ENCODE results near the gene CSMD2.
"Not testable (repeated sequence)": the region's sequence is repeated elsewhere in the genome, so short reads cannot be mapped to it uniquely, and the experiment has no call there.

CSMD2 gene

DNA sequence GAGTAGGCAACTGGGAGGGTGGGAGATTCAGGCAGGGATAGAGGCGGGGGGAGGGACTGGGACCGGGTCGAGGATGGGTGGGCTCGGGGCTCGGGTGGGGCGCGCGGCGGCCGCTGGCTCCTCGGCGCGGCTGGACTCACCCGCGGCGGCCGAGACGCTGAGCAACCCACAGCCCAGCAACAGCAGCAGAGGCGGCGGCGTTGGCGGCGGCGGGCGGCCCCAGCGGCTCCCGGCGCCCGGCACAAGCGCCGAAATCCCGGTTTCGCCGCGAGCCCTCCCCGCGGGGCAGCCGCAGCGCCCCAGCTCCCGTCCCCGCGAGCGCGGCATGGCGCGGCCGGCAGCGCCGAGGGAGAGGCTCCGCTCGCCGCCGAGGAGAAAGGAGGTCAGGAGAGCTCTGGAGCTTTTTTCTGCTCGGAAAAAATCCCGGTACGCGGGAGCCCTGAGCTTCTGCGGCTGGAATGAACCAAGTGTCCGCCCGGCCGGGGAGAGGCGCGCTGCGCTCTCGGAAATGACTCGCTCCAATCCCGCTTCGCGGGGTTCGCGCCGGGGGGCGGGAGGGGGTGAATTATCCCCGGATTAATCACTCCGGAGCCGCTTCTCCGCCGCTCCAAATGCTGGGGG is at the start of gene CSMD2:
CSMD2 (minus strand) TSS at position 460 of the 621 bp plus-strand sequence; CDS start at position 327, 133 bp downstream.
- DNase-seq: no peak

DNA sequence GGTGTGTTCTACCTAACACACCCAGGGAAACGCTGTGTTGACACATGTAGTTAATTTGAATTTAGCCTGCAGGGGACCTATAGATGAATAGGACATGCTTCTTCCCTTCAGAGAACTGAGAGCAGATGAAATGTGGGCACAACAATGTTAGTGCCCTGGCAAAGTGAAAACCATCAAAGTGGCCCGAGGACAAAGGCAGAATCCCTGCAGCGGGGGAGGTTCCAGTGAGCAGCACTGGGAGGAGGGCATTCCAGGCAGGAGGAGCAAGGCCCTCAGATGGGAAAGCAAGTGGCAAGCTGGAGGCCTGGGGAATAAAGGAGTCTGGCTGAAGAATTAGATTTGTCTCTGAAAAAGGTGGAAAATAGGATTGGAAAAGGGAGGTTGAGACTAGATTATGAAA is 48.9 kb upstream of the CSMD2 start:
- no peak for DNase-seq

DNA sequence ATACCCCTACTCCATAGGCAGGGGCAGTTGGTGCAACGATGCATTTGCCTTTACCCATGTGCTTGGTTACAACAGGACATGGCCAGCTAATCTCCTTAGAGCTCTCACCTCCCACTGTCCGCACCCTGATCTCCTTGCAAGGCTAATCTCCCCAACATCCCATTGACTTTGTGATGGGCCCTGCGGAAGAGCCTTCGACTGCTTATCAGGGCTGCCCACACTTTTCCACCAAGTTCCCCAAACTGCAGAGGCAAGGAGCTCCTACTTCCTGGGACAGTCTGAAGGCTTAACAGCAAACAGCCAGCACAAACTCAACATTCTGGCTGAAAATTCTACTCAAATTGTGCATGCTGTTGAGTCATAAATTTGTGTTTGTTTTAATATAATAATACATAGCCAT is 47.6 kb upstream of the CSMD2 start:
- no peak for DNase-seq

DNA sequence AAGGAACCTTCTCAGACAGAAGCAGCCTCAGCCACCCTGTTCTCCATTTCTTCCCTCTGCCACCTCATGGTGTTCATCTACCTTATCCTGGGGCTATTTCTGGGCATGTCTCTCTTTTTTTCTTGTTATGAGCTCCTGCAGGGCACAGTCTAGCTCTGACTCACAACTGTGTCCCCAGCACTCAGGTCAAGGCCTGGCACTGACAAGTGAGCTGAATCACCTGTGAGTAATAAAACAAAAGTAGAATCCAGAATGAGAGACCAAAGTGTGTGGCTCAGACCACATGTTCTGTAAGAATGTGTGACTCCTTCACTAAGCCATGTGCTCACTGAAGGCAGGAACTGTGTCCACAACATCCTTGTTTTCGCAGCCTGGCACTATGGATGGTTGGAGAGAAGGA is 34.9 kb upstream of the CSMD2 start:
- no peak for DNase-seq

DNA sequence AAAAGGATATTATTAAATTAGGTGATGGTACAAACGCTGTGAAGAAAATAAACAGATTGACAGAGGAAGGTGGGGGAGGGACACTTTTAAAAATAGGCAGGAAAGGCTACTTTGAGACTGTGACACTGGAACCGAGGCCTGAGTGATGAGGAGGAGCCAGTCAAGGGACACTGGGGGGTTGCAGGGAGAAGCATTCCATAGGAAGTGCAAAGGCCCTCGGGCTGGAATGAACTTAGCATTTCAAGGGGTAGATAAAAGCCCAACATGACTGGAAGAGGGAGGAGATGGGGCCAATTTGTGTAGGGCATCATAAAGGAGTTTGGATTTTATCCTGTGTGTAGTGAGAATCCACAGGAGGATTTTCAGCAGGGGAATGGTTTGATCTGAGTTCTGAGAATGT is 27.6 kb upstream of the CSMD2 start:
- DNase-seq: no peak

DNA sequence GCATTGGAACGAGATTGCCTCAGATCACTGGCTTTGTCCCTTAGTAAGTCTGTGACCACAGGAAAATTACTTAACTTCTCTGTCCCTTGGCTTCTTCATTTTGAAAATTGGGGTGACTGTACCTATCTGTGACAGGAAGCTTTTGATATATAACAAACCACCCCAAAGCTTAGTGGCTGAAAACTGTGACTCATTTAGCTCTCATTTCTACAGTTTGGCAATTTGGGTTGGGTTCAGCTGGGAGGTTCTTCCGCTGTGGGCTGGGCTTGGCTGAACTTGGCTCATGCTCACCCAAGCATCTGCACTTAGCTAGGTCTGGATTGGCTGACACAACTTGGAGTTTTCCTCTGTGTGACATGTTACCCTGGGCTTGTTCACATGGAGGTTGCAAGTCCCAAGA is 25.7 kb upstream of the CSMD2 start:
- no peak for DNase-seq

DNA sequence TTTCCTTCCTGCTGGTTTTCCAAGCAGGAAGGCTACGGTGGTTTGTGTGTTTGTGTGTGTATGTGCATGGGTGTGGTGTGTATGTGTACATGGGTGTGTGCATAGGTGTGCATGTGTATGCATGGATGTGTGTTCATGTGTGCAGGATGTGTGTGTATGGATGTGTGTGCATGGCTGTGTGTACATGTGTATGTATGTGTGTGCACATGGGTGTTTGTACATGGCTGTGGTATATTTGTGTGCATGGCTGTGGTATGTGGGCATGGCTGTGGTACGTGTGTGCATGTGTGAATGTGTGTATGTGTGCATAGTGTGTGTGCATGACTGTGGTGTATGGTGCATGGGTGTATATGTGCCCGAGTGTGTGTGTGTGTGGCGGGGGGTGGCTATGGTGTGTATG is 24.0 kb upstream of the CSMD2 start:
- no peak for DNase-seq

DNA sequence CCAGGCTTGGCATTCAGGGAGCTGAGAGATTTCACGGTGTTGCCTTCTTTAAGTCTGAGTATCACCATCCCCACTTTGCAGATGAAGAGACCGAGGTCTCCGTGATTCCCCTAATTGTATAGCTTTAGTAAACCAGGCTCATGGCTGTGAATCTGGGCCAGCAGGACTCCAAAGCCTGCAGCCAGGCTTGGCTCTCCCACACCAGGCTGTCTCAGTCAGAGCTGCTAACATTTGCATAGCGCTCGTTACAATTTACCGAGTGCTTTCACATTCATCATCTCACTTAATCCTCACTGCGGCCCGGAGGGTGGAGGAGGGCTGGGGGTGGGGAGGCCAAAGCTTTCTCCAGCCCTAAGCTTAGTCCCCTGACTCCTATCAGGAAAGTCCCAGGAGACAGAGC is 23.4 kb upstream of the CSMD2 start:
- DNase-seq: no peak

DNA sequence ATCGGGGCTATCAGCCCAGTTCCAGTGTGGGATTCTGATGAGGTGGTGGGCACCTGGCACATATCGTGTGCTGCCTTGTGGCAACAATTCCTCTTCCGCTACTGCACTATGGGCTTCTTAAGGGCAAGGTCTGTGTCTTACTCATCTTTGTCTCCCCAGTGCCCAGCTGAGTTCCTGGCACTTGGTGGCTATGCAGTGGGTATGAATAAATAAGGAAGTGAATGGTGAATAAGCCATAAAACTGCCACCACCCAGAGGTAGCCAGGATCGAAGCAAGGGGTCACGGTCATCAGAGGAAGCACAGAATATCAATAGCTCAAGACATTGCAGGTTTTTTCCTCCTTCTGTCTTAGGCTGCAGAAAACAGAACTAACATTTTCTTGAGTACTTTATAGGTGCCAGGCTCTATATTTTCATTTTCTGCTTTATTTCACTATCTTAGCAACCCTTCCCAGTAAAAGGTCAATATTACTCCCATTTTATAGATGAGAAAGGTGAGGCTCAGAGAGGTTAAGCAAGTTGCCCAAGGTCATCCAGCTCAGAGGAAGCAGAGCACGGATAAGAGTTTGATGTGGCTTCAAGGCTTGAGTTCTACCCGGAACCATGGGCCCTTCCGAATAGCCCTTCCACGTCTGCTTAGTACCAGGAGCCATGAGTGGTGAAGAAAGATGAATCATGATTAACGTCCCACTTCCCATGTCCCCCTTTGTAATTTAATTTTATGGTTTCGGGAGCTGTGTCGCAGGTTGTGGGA is 21.9 kb upstream of the CSMD2 start:
- no peak for DNase-seq

DNA sequence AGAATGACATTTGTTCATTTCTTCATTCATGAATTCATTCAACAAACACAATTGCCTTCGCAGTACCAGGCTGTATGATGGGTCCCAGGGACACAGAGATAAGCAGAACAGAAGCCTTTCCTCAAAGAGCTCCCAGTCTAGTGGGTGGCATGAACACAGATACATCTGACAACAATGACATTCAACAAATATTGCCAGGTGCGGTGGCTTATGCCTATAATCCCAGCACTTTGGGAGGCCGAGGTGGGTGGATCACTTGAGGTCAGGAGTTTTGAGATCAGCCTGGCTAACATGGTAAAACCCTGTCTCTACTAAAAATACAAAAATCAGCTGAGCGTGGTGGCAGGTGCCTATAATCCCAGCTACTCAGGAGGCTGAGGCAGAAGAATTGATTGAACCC is 18.4 kb upstream of the CSMD2 start:
- DNase-seq: not testable (repeated sequence)

DNA sequence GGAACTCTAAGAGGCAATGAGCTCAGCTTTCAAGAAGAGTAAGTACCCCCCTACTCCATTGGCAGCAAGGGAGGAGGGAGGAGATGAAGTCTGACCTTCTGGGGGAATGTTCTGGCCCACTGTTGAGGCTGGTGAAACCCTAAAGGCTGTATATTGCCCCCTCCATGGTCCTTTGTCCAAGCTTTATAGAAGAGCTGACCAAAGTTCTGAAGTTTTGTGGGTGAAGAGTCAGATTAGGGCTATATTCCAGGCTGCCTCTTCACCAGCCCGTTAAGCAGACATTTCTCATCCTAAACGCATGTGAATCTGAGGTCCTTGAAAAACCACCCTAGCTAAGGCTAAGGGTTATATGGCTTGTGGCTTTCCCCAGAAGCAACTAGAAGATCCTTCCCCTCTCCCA is 13.0 kb upstream of the CSMD2 start:
- DNase-seq: no peak

DNA sequence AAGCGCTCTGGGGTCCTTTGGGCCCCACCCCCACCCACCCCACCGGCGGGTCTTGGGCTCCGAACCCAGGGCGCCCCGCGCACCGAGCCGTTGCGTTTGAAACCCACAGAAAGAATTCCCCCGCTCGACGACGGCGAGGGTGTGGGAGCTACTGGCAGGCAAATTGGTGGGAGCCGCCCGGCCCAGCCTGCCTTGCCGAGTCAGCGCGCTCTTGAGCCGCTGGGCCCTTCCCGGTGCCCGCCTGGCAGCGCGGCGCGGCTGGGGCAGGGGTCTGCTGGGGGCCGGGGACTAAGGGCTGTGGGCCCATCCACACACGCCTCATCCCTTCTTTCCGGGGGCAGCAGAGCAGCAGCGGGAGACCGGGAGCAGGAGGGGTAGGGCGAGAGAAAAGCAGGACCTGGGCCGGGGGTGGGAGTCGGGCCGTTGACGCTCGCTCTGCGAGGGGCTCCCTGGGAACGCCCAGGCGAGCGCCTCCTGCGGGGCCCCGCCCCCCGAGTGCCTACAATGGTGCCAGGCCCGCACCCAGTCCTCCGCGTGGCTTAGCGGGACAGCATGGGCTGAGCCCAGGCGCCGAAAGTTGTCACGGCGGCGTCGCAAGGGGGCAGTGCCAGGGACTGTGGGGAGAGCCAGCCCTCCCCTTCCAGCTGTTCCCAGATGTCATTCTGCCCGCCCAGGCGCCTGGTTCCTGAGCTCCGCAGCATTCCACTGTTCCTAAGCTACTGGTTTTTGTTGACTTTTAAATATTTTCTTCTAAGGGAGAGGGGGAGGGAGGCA is 12.0 kb upstream of the CSMD2 start, which contains the start of gene C1orf94:
C1orf94 (plus strand) TSS at position 78 of the 774 bp plus-strand sequence. CDS start 883 bp downstream, outside the sequence.
- no peak for DNase-seq

DNA sequence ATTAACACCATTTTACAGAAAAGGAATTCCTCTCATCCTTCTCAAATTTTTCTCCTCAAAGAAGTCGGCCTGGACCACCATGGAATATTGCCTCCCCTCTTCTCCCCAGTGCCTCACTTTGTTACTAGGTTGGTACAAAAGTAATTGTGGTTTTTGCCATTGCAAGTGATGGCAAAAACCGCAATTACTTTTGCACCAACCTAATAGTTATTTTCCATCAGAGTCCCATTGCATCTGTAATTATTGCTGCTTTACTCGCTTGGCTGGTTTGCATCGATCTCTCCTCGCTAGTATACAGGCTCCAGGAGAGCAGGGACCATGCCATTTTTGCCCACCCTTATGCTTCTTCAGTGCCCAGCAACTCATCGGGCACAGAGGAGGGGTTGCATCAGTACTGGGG is 10.7 kb upstream of the CSMD2 start:
- DNase-seq: no peak

DNA sequence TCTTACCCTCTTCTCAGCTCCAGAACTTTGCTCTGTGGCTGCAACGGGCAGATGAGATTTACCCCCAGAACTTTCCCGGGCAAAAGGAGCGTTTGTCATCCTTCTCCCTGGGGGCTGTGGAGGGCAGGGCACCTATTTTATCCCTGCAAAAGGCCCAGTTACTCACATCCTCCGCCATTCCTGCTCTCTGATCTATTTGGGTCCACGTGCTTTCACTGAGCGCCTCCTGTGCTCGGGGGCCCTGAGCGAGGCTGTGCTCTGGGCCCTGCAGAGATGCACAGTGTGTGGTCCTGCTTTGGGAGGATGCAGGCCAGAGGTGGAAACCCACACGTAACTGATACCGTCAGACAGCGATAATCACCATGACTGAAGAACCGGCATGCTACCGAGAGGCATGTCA is 2.4 kb upstream of the CSMD2 start:
- no peak for DNase-seq

DNA sequence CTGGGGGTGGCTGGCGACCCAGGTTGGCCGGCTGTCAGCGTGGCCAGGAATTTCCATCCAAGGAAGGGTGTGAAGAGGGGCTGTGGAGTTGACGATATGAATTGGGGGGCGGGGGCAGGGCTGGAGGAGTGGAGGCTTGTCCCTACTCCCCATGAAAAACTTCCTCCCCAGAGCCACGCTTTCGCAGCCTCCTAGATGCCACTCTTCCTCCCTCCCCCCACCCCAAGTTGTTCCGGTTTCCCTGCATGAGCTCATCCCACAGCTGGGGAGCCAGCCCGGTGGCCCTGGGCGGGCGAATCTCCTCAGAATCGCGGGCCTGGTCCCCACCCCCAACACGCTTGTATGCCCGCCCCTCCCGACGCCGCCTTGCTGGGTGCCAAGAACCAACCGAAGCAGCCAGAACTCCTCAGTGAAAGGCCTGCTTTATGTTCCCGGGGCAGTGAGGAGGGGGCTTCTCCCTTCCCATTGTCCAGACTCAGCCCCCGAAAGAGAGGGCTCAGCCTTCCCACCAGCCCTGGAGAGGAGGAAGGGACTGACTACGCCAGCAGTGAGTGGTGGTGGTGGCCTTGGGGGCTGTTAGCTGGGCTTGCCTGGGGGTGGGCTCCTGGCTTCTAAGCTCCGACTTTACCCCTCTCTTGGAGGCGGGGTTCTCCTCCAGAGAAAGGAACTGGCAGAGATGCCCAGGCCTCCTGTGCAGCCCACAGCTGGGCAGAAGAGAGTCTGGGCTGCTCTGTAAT is 1.8 kb upstream of the CSMD2 start:
- no peak for DNase-seq

DNA sequence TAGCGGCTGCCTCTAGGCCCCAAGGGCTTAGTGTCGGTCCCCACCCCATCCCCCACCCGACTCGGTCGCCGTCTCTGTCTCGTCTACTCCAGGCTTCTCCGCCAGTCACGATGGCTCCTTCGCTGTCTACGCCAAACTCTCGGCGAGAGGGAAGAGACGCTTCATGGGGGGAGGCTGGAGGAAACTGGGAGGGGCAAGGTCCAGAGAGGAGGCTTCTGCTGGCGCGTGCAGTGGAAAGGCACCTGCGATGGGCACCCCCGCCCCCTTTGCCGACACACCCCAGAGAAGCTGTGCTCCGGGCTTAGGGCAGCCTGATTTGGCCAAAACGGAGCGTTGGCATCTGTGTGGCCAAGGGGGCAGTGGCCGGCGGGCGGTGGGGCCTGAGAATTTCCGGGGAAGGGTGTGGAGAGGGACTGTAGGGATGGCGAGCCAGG is 1.2 kb upstream of the CSMD2 start:
- no peak for DNase-seq

DNA sequence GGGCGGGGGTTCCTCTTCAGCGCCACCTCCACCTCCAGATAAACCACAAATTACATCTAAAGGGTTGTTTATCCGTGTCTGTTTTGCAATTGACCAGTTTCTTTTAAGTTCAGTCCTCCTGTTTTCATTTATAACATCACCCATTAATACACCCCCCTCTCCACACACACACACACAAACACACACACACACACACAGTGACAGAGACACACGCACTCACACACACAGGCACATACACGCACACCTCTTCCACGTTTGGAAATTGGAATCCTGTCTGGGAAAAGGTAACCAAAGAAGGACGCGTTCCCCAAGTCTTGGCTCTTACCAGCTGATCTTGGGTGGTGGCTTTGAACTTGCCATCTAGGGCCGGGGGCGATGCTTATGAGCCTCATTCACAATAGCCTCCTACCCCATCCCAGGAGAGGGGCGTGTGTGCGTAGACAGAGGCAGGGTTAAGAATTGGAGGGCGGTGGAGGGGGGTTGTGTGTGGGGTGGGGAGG is 442 bp upstream of the CSMD2 start:
- DNase-seq: no peak

DNA sequence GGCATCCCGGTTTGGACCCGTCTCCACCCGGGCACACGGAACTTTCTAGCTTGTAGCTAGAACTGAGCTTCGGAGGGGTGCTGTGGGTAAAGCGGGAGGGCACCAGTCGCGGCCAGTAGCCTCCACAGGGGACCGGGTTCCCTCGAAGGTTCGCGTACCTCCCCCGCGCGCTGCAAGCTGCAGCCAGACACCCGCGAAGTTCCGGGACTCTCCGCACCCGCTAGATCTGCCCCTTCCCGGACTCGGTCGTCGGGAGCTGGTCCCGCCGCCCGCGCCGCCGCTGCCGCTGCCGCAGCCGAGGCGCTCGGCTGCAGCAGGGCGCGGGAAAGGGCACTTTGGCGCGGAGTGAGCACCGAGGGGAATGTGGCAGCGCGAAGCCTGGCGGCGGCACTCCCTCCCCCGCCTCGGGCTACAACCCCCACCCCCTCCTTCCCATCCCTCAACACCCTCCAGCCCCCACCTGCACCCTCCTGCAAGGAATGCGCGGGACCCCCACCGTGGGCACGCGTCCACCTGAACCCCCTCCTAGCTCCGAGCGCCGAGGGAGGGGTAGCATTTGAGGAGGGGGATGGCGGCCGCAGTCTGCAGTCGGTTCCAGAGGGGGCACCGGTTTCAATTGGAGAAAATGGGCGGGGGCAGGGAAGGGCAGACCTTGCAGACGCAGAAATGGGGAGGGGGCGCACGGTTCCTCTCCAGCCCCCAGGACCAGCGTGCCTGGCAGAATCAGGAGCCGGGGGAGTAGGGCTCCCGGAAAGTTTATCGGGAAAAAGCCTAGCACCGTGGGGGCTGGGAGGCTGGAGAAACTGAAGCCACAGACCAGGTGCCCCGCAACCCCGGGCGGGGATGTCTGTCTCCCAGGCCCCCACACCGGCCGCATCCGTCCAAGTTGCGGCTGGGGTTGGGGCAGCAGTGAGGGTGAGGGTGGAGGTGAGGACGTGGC is 968 bp downstream of the CSMD2 start:
- DNase-seq: no peak

DNA sequence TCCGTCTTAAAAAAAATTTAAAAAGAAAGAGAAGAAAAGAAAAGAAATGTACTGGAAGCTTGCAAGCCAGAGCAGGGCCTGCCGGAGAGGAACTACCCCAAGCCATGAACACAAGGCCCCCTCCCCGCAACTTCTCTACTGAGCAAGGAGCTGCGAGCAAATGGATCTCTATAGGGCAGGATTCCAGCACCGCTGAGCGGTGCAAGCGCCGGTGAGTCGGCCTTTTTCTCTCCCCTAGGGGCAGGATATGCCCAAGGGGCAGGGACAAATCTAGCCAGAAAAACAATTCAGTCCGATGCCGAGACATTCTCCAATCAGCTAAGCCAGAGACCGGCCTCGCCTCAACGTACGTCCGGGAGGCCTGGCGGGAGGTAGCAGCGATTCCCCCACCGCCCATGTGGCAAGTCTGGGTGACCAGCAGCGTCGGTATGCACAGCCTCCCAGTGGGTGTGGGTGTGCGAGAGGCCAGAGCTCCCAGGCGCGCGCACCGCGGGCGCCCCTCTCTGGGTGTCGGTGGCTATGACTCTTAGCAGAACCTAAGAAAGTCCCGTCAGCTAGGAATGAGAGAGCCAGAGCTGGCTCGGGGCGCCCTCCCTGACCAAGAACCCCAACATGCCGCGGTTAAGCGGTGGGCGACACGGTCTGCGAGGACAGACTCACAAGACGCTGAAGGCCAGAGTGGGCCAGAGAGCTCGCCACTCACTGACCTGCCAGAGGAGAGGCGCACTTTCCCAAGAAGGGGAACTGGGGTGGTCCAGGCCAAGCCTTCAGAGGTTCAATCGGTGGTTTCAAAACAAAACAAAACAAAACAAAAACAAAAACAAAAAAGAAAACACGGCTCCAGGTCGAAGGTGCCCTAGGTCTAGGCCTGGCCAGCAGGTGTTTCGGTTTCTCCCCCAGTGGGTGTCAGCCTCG is 1.9 kb downstream of the CSMD2 start:
- DNase-seq: no peak

DNA sequence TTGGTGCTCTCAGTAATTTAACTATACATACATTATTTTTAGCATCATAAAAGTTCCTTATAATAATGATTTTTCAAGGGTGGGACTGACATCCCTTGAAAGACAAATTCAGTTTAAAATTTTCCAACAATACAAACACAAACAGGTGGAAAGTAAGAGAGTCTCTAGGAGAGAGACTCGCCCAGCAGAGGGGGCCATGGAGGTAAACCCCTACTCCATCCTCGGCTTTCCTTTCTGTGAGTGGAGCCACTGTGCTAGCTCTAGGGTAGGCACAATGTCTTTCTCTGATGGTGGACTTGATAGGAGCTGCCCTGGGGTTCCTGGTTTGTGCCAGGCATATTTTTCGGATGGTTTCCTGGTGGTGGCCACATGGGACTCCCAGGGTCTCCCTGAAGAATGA is 8.3 kb downstream of the CSMD2 start:
- no peak for DNase-seq

DNA sequence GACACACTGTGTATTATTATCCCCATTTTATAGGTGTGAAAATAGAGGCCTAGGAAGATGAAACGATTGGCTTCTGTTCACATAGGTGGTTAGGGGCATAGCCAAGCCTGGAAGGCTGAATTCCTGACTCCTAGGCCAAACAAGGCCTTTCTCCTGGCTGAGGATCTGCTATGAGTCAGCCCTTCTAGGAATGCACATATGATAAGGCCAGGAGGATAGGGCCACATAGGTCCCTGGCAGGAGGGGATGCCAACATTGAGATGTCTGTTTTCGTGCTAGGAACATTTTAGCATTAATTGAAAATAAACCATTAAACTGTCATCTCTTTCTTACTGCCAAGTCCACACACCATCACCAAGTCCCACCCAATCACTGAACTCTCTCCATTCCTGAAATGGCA is 9.2 kb downstream of the CSMD2 start:
- DNase-seq: no peak

Measured in bone marrow (tissue), 2 donors.